HG03060 (cell line): ENCODE results near the gene CCNE1.

ENCODE experiments used
- ATAC-seq: cut with Tn5 transposase; IDR thresholded peaks from one replicate; pipeline ENCODE4 v1.9.1; 2021; ENCODE audit warnings: low read depth, moderate number of reproducible peaks; ENCODE audit not compliant: unreplicated experiment

Gene CCNE1

GRCh38 chr19:29841559-29842367 is 30.0 kb downstream of the CCNE1 start:
- no peak for ATAC-seq

- ATAC-seq: no peak
Observed at GRCh38 chr19:29842471-29843179, 30.8 kb downstream of the CCNE1 start.

GRCh38 chr19:29843180-29844051 is 31.6 kb downstream of the CCNE1 start:
- ATAC-seq: no peak

GRCh38 chr19:29844891-29845573 is 33.2 kb downstream of the CCNE1 start:
- ATAC-seq: peak; percentile 52

- ATAC-seq: no peak
Observed at GRCh38 chr19:29845574-29846176, 33.9 kb downstream of the CCNE1 start.

- no peak for ATAC-seq
Observed at GRCh38 chr19:29849208-29849607, 37.4 kb downstream of the CCNE1 start.

- ATAC-seq: no peak
Observed at GRCh38 chr19:29850482-29850881, 38.7 kb downstream of the CCNE1 start.

- no peak for ATAC-seq
Observed at GRCh38 chr19:29851769-29852521, 40.2 kb downstream of the CCNE1 start.

GRCh38 chr19:29854033-29854432 is 42.2 kb downstream of the CCNE1 start:
- ATAC-seq: no peak

GRCh38 chr19:29855087-29855486 is 43.3 kb downstream of the CCNE1 start:
- ATAC-seq: no peak

GRCh38 chr19:29855741-29856500 is 44.1 kb downstream of the CCNE1 start:
- ATAC-seq: no peak

GRCh38 chr19:29858000-29858596 is 46.3 kb downstream of the CCNE1 start:
- no peak for ATAC-seq

GRCh38 chr19:29858621-29859020 is 46.8 kb downstream of the CCNE1 start:
- ATAC-seq: no peak

- no peak for ATAC-seq
Observed at GRCh38 chr19:29860492-29860891, 48.7 kb downstream of the CCNE1 start.

GRCh38 chr19:29861574-29861973 is 49.8 kb downstream of the CCNE1 start:
- ATAC-seq: no peak

GRCh38 chr19:29866011-29866410 is 54.2 kb downstream of the CCNE1 start:
- ATAC-seq: no peak

- no peak for ATAC-seq
Observed at GRCh38 chr19:29867984-29868383, 56.2 kb downstream of the CCNE1 start.

GRCh38 chr19:29871143-29871542 is 59.4 kb downstream of the CCNE1 start:
- ATAC-seq: no peak
